Measurements from ENCODE around the gene HORMAD2. TPM values are rescaled to one million over a fixed set of nuclear protein-coding genes. Genes with fewer than 3 reads are reported as not detected.

Gene HORMAD2
- polyA plus RNA-seq (2013): 0.11 TPM in 1 of 2 replicates, not detected in the other

- no peak within 1 kb of the TSS for H3K9ac ChIP-seq (ENCODE audit: low read length)
- WGBS (ENCODE audit: extremely low coverage, insufficient coverage, insufficient read length): no CpG with 5 or more reads among the region's 53 CpGs
- peak within 1 kb of the TSS; percentile 49 for H3K4me2 ChIP-seq (ENCODE audit: low read length)
- no peak within 1 kb of the TSS for H3K18ac ChIP-seq (ENCODE audit: low read length)
- no peak within 1 kb of the TSS for H2BK5ac ChIP-seq (ENCODE audit: low read depth, low read length, poor library complexity)
- H3K23ac ChIP-seq (ENCODE audit: low read length): no peak within 1 kb of the TSS
- H3K79me2 ChIP-seq (ENCODE audit: control insufficient read depth, insufficient read depth, low read length, poor library complexity): no peaks in the 10 kb centered on the region
- no peak within 1 kb of the TSS for H4K8ac ChIP-seq (ENCODE audit: low read depth, low read length)
- no peaks in the 10 kb centered on the region for H3K36me3 ChIP-seq (ENCODE audit: control insufficient read depth in 1 of 2, insufficient read depth in 2 of 2, low read length in 2 of 2)
- peaks cover 2% of the 10 kb centered on the region for H3K79me1 ChIP-seq (ENCODE audit: low read length)
- H3K4me3 ChIP-seq (ENCODE audit: low read depth, low read length): no peak within 1 kb of the TSS
- no peak within 1 kb of the TSS for H3K4ac ChIP-seq (ENCODE audit: low read depth, low read length)
- DNase-seq: peak; percentile 84 to 89
- no peak within 1 kb of the TSS for H4K12ac ChIP-seq (ENCODE audit: low read depth, low read length)
- no peak within 1 kb of the TSS for H2BK12ac ChIP-seq (ENCODE audit: low read length)
- no peaks in the 10 kb centered on the region for H3K4me1 ChIP-seq (ENCODE audit: control insufficient read depth in 1 of 2, insufficient read depth in 2 of 2, low read length in 2 of 2)
- H2BK120ac ChIP-seq (ENCODE audit: insufficient read depth, low read length, poor library complexity): no peak within 1 kb of the TSS
- H3K14ac ChIP-seq (ENCODE audit: low read length): no peak within 1 kb of the TSS
- no peak within 1 kb of the TSS for H4K91ac ChIP-seq (ENCODE audit: low read depth, low read length)
- peaks cover 2% of the 10 kb centered on the region for H3K9me3 ChIP-seq (ENCODE audit: insufficient read depth, low read depth, low read length)
- H2AFZ ChIP-seq (ENCODE audit: insufficient read depth, low read length, poor library complexity): peak within 1 kb of the TSS; percentile 3
- H2AK5ac ChIP-seq (ENCODE audit: low read length): no peak within 1 kb of the TSS
- H3K27me3 ChIP-seq (ENCODE audit: insufficient read depth, low read length): no peaks in the 10 kb centered on the region
- H3K27ac ChIP-seq (ENCODE audit: low read depth, low read length): no peak within 1 kb of the TSS
Measured at GRCh38 chr22:30079952-30080533, at the start of gene HORMAD2. TSS of gene HORMAD2 (plus strand) at chr22:30080464. CDS start at chr22:30093953, 13,489 bp downstream.

- H4K91ac ChIP-seq (ENCODE audit: low read depth, low read length): no peak overlapping the region
- H3K4me1 ChIP-seq (ENCODE audit: control insufficient read depth in 1 of 2, insufficient read depth in 2 of 2, low read length in 2 of 2): peaks cover 9 to 14% of the 10 kb centered on the region in 2 experiments
- no peaks in the 10 kb centered on the region for H3K27me3 ChIP-seq (ENCODE audit: insufficient read depth, low read length)
- WGBS (ENCODE audit: extremely low coverage, insufficient coverage, insufficient read length): 100% methylated on average over 1 of the region's 3 CpGs
- no peak overlapping the region for H3K27ac ChIP-seq (ENCODE audit: low read depth, low read length)
- no peak overlapping the region for H2BK5ac ChIP-seq (ENCODE audit: low read depth, low read length, poor library complexity)
- DNase-seq: no peak
- no peaks in the 10 kb centered on the region for H3K9me3 ChIP-seq (ENCODE audit: insufficient read depth, low read depth, low read length)
- no peak overlapping the region for H3K9ac ChIP-seq (ENCODE audit: low read length)
- H3K4me3 ChIP-seq (ENCODE audit: low read depth, low read length): no peak overlapping the region
- H3K36me3 ChIP-seq (ENCODE audit: control insufficient read depth in 1 of 2, insufficient read depth in 2 of 2, low read length in 2 of 2): peaks cover 18% of the 10 kb centered on the region in 2 experiments
- no peak overlapping the region for H3K4me2 ChIP-seq (ENCODE audit: low read length)
- no peak overlapping the region for H2BK12ac ChIP-seq (ENCODE audit: low read length)
- H4K12ac ChIP-seq (ENCODE audit: low read depth, low read length): no peak overlapping the region
- no peak overlapping the region for H3K18ac ChIP-seq (ENCODE audit: low read length)
- H3K79me1 ChIP-seq (ENCODE audit: low read length): peaks cover 1% of the 10 kb centered on the region
- H3K23ac ChIP-seq (ENCODE audit: low read length): no peak overlapping the region
- H3K4ac ChIP-seq (ENCODE audit: low read depth, low read length): no peak overlapping the region
- no peak overlapping the region for H3K14ac ChIP-seq (ENCODE audit: low read length)
- no peak overlapping the region for H2BK120ac ChIP-seq (ENCODE audit: insufficient read depth, low read length, poor library complexity)
- no peak overlapping the region for H2AFZ ChIP-seq (ENCODE audit: insufficient read depth, low read length, poor library complexity)
- peaks cover under 1% of the 10 kb centered on the region for H3K79me2 ChIP-seq (ENCODE audit: control insufficient read depth, insufficient read depth, low read length, poor library complexity)
- no peak overlapping the region for H4K8ac ChIP-seq (ENCODE audit: low read depth, low read length)
- no peak overlapping the region for H2AK5ac ChIP-seq (ENCODE audit: low read length)
Measured at GRCh38 chr22:30031328-30031727, 48.9 kb upstream of the HORMAD2 start.

- no peak for DNase-seq
- peaks cover 3% of the 10 kb centered on the region for H3K79me1 ChIP-seq (ENCODE audit: low read length)
Measured at GRCh38 chr22:30031764-30032455, 48.4 kb upstream of the HORMAD2 start.

GRCh38 chr22:30033137-30033536 lies 47.1 kb upstream of the HORMAD2 start:
- H3K27me3 ChIP-seq (ENCODE audit: insufficient read depth, low read length): no peaks in the 10 kb centered on the region
- H3K79me1 ChIP-seq (ENCODE audit: low read length): peaks cover 3% of the 10 kb centered on the region
- H3K14ac ChIP-seq (ENCODE audit: low read length): no peak overlapping the region
- no peak overlapping the region for H4K8ac ChIP-seq (ENCODE audit: low read depth, low read length)
- H4K91ac ChIP-seq (ENCODE audit: low read depth, low read length): no peak overlapping the region
- H4K12ac ChIP-seq (ENCODE audit: low read depth, low read length): no peak overlapping the region
- H3K18ac ChIP-seq (ENCODE audit: low read length): no peak overlapping the region
- peaks cover 6 to 8% of the 10 kb centered on the region in 2 experiments for H3K36me3 ChIP-seq (ENCODE audit: control insufficient read depth in 1 of 2, insufficient read depth in 2 of 2, low read length in 2 of 2)
- no CpG with 5 or more reads among the region's 4 CpGs for WGBS (ENCODE audit: extremely low coverage, insufficient coverage, insufficient read length)
- no peak overlapping the region for H2AK5ac ChIP-seq (ENCODE audit: low read length)
- no peak overlapping the region for H2BK12ac ChIP-seq (ENCODE audit: low read length)
- H3K4ac ChIP-seq (ENCODE audit: low read depth, low read length): no peak overlapping the region
- H2AFZ ChIP-seq (ENCODE audit: insufficient read depth, low read length, poor library complexity): no peak overlapping the region
- H3K4me3 ChIP-seq (ENCODE audit: low read depth, low read length): no peak overlapping the region
- no peak overlapping the region for H2BK120ac ChIP-seq (ENCODE audit: insufficient read depth, low read length, poor library complexity)
- no peak for DNase-seq
- no peak overlapping the region for H3K23ac ChIP-seq (ENCODE audit: low read length)
- H2BK5ac ChIP-seq (ENCODE audit: low read depth, low read length, poor library complexity): no peak overlapping the region
- no peaks in the 10 kb centered on the region for H3K9me3 ChIP-seq (ENCODE audit: insufficient read depth, low read depth, low read length)
- H3K4me1 ChIP-seq (ENCODE audit: control insufficient read depth in 1 of 2, insufficient read depth in 2 of 2, low read length in 2 of 2): peaks cover 13 to 21% of the 10 kb centered on the region in 2 experiments
- H3K27ac ChIP-seq (ENCODE audit: low read depth, low read length): no peak overlapping the region
- H3K79me2 ChIP-seq (ENCODE audit: control insufficient read depth, insufficient read depth, low read length, poor library complexity): peaks cover 2% of the 10 kb centered on the region
- no peak overlapping the region for H3K4me2 ChIP-seq (ENCODE audit: low read length)
- H3K9ac ChIP-seq (ENCODE audit: low read length): no peak overlapping the region

More at GRCh38 chr22:30031764-30032455, 48.4 kb upstream of the HORMAD2 start:
- Histone ChIP-seq H4K91ac (ENCODE audit: low read depth, low read length) (no peak overlapping the region), H3K79me2 (ENCODE audit: control insufficient read depth, insufficient read depth, low read length, poor library complexity) (peaks cover 2% of the 10 kb centered on the region), H3K4me3 (ENCODE audit: low read depth, low read length) (no peak overlapping the region), H2AFZ (ENCODE audit: insufficient read depth, low read length, poor library complexity) (no peak overlapping the region), H3K4me1 (ENCODE audit: control insufficient read depth in 1 of 2, insufficient read depth in 2 of 2, low read length in 2 of 2) (peaks cover 13 to 19% of the 10 kb centered on the region in 2 experiments), H3K4ac (ENCODE audit: low read depth, low read length) (no peak overlapping the region), H3K27me3 (ENCODE audit: insufficient read depth, low read length) (no peaks in the 10 kb centered on the region), H2BK5ac (ENCODE audit: low read depth, low read length, poor library complexity) (no peak overlapping the region), H2AK5ac (ENCODE audit: low read length) (no peak overlapping the region), H3K27ac (ENCODE audit: low read depth, low read length) (no peak overlapping the region), H3K9ac (ENCODE audit: low read length) (no peak overlapping the region), H4K8ac (ENCODE audit: low read depth, low read length) (no peak overlapping the region), H4K12ac (ENCODE audit: low read depth, low read length) (no peak overlapping the region), H2BK12ac (ENCODE audit: low read length) (no peak overlapping the region), H3K18ac (ENCODE audit: low read length) (no peak overlapping the region), H2BK120ac (ENCODE audit: insufficient read depth, low read length, poor library complexity) (no peak overlapping the region), H3K14ac (ENCODE audit: low read length) (no peak overlapping the region), H3K23ac (ENCODE audit: low read length) (no peak overlapping the region), H3K36me3 (ENCODE audit: control insufficient read depth in 1 of 2, insufficient read depth in 2 of 2, low read length in 2 of 2) (peaks cover 12 to 13% of the 10 kb centered on the region in 2 experiments), H3K4me2 (ENCODE audit: low read length) (no peak overlapping the region), H3K9me3 (ENCODE audit: insufficient read depth, low read depth, low read length) (no peaks in the 10 kb centered on the region)
- no CpG with 5 or more reads among the region's 2 CpGs for WGBS (ENCODE audit: extremely low coverage, insufficient coverage, insufficient read length)

All from trophoblast cell (in vitro differentiated cells and primary cell).